GM12892 (cell line): ENCODE data around the gene PGAM1.

Experiments used
- POLR2A ChIP-seq: IDR thresholded peaks from 2 replicates; pipeline ENCODE4 v1.6.1; 2011; ENCODE audit warnings: low read depth, low read length, control low read depth
- TAF1 ChIP-seq: IDR thresholded peaks from 2 replicates; pipeline ENCODE4 v1.6.1; 2011; ENCODE audit warnings: low read depth, mild to moderate bottlenecking, control low read depth, low read length, borderline replicate concordance

- TF ChIP-seq POLR2A, result no peak
- TF ChIP-seq TAF1, result no peak
These were observed 55.1 kb downstream of the PGAM1 start for GRCh38 chr10:97481071-97481470.
